PC-3 (cell line): ENCODE results near the gene RPS2.

ENCODE experiments used
- CTCF ChIP-seq: fragments of 300-600 bp; sonication (generic); conservative IDR thresholded peaks from 2 replicates; pipeline ENCODE4 v1.5.1; 2017; ENCODE audit warnings: antibody characterized with exemption, low read depth, mild to moderate bottlenecking, low read length
- EZH2 ChIP-seq: fragments of 300-600 bp; sonication (generic); IDR thresholded peaks from one replicate; pipeline ENCODE4 v1.6.1; 2017; ENCODE audit warnings: antibody characterized with exemption, mild to moderate bottlenecking, low read length; ENCODE audit not compliant: unreplicated experiment

GRCh38 chr16:1919327-1919998 lies 45.2 kb downstream of the RPS2 start:
- no peak for TF ChIP-seq CTCF
- TF ChIP-seq EZH2: no peak
